Measurements from ENCODE around the gene LRRC8C. TPM values are rescaled to one million over a fixed set of nuclear protein-coding genes. Genes with fewer than 3 reads are reported as not detected.

The LRRC8C gene
- total and polyA plus RNA-seq, 10 of the 15 experiments (the other 5 are each of a cell fraction or from before 2014, with no cell fraction given), result 2.3 to 16.3 (median 10.8) TPM

DNA sequence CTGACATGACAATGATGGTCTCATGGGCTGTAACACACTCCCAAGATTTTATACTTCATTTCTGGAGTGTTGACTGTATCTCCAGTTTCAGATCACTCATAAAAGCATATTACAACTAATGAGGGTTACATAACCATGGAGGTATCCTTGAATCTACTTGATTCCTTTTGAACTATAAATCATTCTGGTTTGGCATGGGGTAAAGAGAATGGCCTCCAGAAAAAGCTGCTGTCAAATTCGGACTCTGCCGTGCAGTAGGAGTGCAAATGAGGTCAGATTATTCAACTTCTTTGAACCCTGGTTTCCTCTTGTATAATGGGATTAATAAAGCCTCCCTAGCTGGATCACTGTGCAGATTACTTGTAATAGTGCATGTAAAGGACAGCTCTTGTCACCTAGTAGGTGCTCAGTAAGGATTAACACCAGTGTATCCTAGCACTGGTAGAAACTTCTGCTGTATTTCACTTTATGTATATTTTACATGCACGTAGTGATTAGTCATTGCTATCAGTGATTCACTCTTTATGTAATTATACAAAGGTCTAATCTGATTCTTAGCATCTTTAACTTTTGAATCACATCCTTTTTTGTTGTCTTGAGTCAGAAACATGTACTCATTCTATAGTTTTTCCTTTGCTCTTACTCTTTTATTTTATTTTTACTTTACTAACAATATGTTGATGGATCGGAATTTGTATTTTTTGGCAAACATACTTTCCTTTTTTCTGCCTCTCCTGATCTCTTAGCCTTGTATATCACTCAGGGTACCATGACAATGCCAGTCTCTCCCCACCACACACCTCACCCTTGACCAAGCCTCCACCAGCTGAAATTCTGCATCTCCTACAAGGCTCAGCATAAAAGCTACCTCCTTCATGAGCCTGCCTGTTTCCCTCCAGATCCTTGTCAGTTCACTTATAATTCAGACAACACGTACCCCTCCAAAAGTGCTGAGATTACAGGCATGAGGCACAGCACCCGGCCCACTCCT is 3.2 kb downstream of the LRRC8C start:
- FAIRE-seq, result peak; percentile 23
- ATAC-seq, result no peak
- in situ Hi-C loops (cut with MboI), result loop anchor here (25.0 kb wide), 1 partner anchor 351 kb away; the partner anchor contains the start of gene ZNF326

DNA sequence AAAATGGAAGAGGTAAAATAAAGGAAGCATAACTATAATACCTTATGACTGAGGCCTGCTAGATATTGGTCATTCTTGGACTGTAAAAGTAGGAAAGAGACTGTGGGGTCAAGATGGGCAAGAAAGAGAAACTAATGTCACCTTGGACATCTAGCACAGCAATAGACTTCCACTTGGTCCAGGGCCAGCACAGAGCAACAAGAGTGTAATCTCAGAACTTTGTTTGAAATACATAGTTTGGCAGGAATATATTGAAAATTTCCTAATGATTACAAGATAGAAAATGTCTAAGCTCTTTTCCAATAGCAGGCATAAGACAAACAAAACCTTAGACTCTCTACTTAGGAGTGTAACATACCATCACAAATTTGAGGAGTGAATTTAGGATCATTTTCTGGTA is 4.6 kb downstream of the LRRC8C start:
- Histone ChIP-seq H3K9ac (ENCODE audit: control insufficient read depth, insufficient read depth, low read length) (no peak overlapping the region), H3K4me1 (ENCODE audit: control insufficient read depth, insufficient read depth, low read length) (no peaks in the 10 kb centered on the region), H3K36me3 (ENCODE audit: control insufficient read depth in 2 of 2, insufficient read depth in 2 of 2, low read length in 1 of 2) (no peaks in the 10 kb centered on the region), H3K27ac (ENCODE audit: control insufficient read depth, insufficient read depth) (no peak overlapping the region), H3K79me2 (ENCODE audit: control insufficient read depth, insufficient read depth, low read length) (peaks cover 51% of the 10 kb centered on the region), H4K20me1 (ENCODE audit: control insufficient read depth, insufficient read depth) (no peaks in the 10 kb centered on the region), H3K27me3 (replicated peaks in 1 of 2; ENCODE audit: control insufficient read depth in 2 of 2, insufficient read depth in 2 of 2, low read length in 1 of 2) (no peaks in the 10 kb centered on the region), H3K9me3 (replicated peaks; ENCODE audit: control insufficient read depth, insufficient read depth, low read length) (no peaks in the 10 kb centered on the region; the same call in 2 of the 3 replicates), H2AFZ (ENCODE audit: control insufficient read depth, low read depth, low read length) (no peak overlapping the region), H3K4me2 (ENCODE audit: control insufficient read depth, insufficient read depth) (no peak overlapping the region), H3K4me3 (no peak overlapping the region)
- SMC1A ChIA-PET (ENCODE audit: uncharacterized antibody, unreplicated experiment), result interaction anchor here (0.9 to 20.4 kb wide), 15 partner anchors 9 to 144 kb away, joined by 3 to 391 read pairs (median 9); no protein-coding TSS in a partner anchor
- RAD21 ChIA-PET (ENCODE audit: unreplicated experiment), result interaction anchor here (0.7 to 12.5 kb wide), 9 partner anchors 11 to 190 kb away, joined by 3 to 302 read pairs (median 4); no protein-coding TSS in a partner anchor
- CTCF ChIA-PET, result interaction anchor here (0.7 to 19.0 kb wide), 10 partner anchors 9 to 144 kb away, joined by 3 to 369 read pairs (median 4); no protein-coding TSS in a partner anchor
- FAIRE-seq (no peak), ATAC-seq (no peak), DNase-seq (ENCODE audit: low read depth, low spot score) (no peak)
- POLR2A ChIA-PET, result interaction anchor here (0.7 to 2.1 kb wide), 6 partner anchors 10 to 126 kb away, joined by 3 to 13 read pairs (median 5); no protein-coding TSS in a partner anchor
- no TSS peak for BruUV-seq (replicated peaks)
- in situ Hi-C loops (cut with MboI) (loop anchor here (25.0 kb wide), 1 partner anchor 350 kb away; the partner anchor contains the start of gene ZNF326), intact Hi-C loops (cut with micrococcal nuclease; ENCODE audit: unreplicated experiment) (loop anchor here (10.0 kb wide), 1 partner anchor 357 kb away; the partner anchor contains the start of gene ZNF326)
- TF ChIP-seq SMARCA5 (IDR thresholded peaks at IDR 0.05) (no peak), ZSCAN29 (IDR thresholded peaks at IDR 0.05) (no peak), RAD51 (IDR thresholded peaks at IDR 0.05) (no peak), NFYB (IDR thresholded peaks at IDR 0.05; ENCODE audit: insufficient read depth, low read depth, low read length) (no peak), EED (IDR thresholded peaks at IDR 0.05; ENCODE audit: low read depth) (no peak), RB1 (IDR thresholded peaks at IDR 0.05; ENCODE audit: borderline replicate concordance) (no peak), ZZZ3 (IDR thresholded peaks at IDR 0.05; ENCODE audit: control insufficient read depth, insufficient read length, low read depth) (no peak), TARDBP (IDR thresholded peaks at IDR 0.05; ENCODE audit: borderline replicate concordance) (no peak), SUZ12 (IDR thresholded peaks at IDR 0.05; ENCODE audit: unreplicated experiment) (no peak)
- TF ChIP-seq, protein P1, sequence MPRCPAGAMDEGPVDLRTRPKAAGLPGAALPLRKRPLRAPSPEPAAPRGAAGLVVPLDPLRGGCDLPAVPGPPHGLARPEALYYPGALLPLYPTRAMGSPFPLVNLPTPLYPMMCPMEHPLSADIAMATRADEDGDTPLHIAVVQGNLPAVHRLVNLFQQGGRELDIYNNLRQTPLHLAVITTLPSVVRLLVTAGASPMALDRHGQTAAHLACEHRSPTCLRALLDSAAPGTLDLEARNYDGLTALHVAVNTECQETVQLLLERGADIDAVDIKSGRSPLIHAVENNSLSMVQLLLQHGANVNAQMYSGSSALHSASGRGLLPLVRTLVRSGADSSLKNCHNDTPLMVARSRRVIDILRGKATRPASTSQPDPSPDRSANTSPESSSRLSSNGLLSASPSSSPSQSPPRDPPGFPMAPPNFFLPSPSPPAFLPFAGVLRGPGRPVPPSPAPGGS (IDR thresholded peaks at IDR 0.05; ENCODE audit: borderline replicate concordance, insufficient read depth, low read depth, low read length, poor library complexity, severe bottlenecking), result no peak

More for the DNA sequence above, 3.2 kb downstream of the LRRC8C start:
- Histone ChIP-seq H3K27ac (ENCODE audit: control insufficient read depth, insufficient read depth) (peak overlapping the region; percentile 12; the same call in 1 of the 2 replicates), H3K27me3 (replicated peaks in 1 of 2; ENCODE audit: control insufficient read depth in 2 of 2, insufficient read depth in 2 of 2, low read length in 1 of 2) (no peaks in the 10 kb centered on the region), H4K20me1 (ENCODE audit: control insufficient read depth, insufficient read depth) (no peaks in the 10 kb centered on the region), H3K4me1 (ENCODE audit: control insufficient read depth, insufficient read depth, low read length) (peaks cover 3% of the 10 kb centered on the region; the same call in 1 of the 2 replicates), H3K4me2 (ENCODE audit: control insufficient read depth, insufficient read depth) (peak overlapping the region; percentile 15), H3K79me2 (ENCODE audit: control insufficient read depth, insufficient read depth, low read length) (peaks cover 49% of the 10 kb centered on the region), H3K36me3 (ENCODE audit: control insufficient read depth in 2 of 2, insufficient read depth in 2 of 2, low read length in 1 of 2) (no peaks in the 10 kb centered on the region), H3K9me3 (replicated peaks; ENCODE audit: control insufficient read depth, insufficient read depth, low read length) (no peaks in the 10 kb centered on the region; the same call in 2 of the 3 replicates), H3K9ac (ENCODE audit: control insufficient read depth, insufficient read depth, low read length) (no peak overlapping the region), H2AFZ (ENCODE audit: control insufficient read depth, low read depth, low read length) (no peak overlapping the region), H3K4me3 (no peak overlapping the region; the same call in 1 of the 2 replicates)
- DNase-seq (ENCODE audit: low read depth, low spot score), result no peak
- no TSS peak for BruUV-seq (replicated peaks)
- TF ChIP-seq ASH2L (IDR thresholded peaks at IDR 0.05; ENCODE audit: borderline replicate concordance, low read depth), result no peak
- CTCF ChIA-PET, result interaction anchor here (0.7 to 19.0 kb wide), 14 partner anchors 9 to 126 kb away, joined by 3 to 369 read pairs (median 4); no protein-coding TSS in a partner anchor
- RAD21 ChIA-PET (ENCODE audit: unreplicated experiment), result interaction anchor here (0.6 to 12.5 kb wide), 17 partner anchors 9 to 169 kb away, joined by 3 to 302 read pairs (median 10); no protein-coding TSS in a partner anchor
- intact Hi-C loops (cut with micrococcal nuclease; ENCODE audit: unreplicated experiment), result loop anchor here (10.0 kb wide), 1 partner anchor 359 kb away; the partner anchor contains the start of gene ZNF326
- SMC1A ChIA-PET (ENCODE audit: uncharacterized antibody, unreplicated experiment), result interaction anchor here (0.6 to 20.4 kb wide), 26 partner anchors 8 to 146 kb away, joined by 3 to 391 read pairs (median 5); partner anchors contain the start of gene LRRC8B
- 75% methylated on average over 6 of the region's 6 CpGs for WGBS (ENCODE audit: insufficient coverage, insufficient replicate concordance, low lambda C conversion rate, missing lambda C conversion rate)
- POLR2A ChIA-PET, result interaction anchor here (0.8 to 4.0 kb wide), 12 partner anchors 9 to 127 kb away, joined by 3 to 13 read pairs (median 4); no protein-coding TSS in a partner anchor
